Left renal cortex interstitium (tissue), 4 donors: ENCODE measurements around the gene LZTFL1. TPM values are rescaled to one million over a fixed set of nuclear protein-coding genes. Genes with fewer than 3 reads are reported as not detected.

Source experiments
- polyA plus RNA-seq, 4 donors: library from polyadenylated mRNA; unstranded; fragments of 120-200 nt; gene quantifications; one replicate each; pipeline ENCODE4 v1.2.1, GENCODE V29; 2013; ENCODE audit not compliant: insufficient read length in 4 of 4

Gene LZTFL1
- polyA plus RNA-seq, 4 donors, result 54.2 to 61.8 (median 58.2) TPM

Other genes starting within 250 kb of the LZTFL1 start
- gene LIMD1, start 247.4 kb downstream of the LZTFL1 start, polyA plus RNA-seq, result 10 to 100 TPM; 13.8 to 21.6 (median 17.4) TPM
- gene SACM1L, start 152.7 kb downstream of the LZTFL1 start, polyA plus RNA-seq, result 10 to 100 TPM; 54.2 to 82.9 (median 64.6) TPM
- gene SLC6A20, start 45.6 kb downstream of the LZTFL1 start, polyA plus RNA-seq, result under 1 TPM; 0.10 to 0.22 (median 0.15) TPM
- gene CCR9, start 44.4 kb upstream of the LZTFL1 start, polyA plus RNA-seq, result under 1 TPM; 0.06 to 0.09 (median 0.08) TPM
- gene CXCR6, start 101.3 kb upstream of the LZTFL1 start, polyA plus RNA-seq, result 1 to 10 TPM in 1 of 4 donors, under 1 TPM in 3; 0.14 to 1.1 (median 0.30) TPM
- 10 to 100 TPM; 16.5 to 19.3 (median 18.1) TPM for gene FYCO1, start 153.7 kb upstream of the LZTFL1 start, polyA plus RNA-seq
- under 1 TPM; 0.06 to 0.31 (median 0.19) TPM for gene XCR1, start 185.4 kb upstream of the LZTFL1 start, polyA plus RNA-seq